ENCODE results near the gene GLDC.
A peak's percentile ranks its signal among the peaks of the same experiment; 100 is the strongest.
"Not testable (repeated sequence)": the region's sequence is repeated elsewhere in the genome, so short reads cannot be mapped to it uniquely, and the experiment has no call there.

The GLDC gene

GRCh38 chr9:6645355-6646292 is at the start of gene GLDC:
TSS of gene GLDC (minus strand) at chr9:6645729. CDS start at chr9:6645499, 230 bp downstream.
- no peak for DNase-seq

DNA sequence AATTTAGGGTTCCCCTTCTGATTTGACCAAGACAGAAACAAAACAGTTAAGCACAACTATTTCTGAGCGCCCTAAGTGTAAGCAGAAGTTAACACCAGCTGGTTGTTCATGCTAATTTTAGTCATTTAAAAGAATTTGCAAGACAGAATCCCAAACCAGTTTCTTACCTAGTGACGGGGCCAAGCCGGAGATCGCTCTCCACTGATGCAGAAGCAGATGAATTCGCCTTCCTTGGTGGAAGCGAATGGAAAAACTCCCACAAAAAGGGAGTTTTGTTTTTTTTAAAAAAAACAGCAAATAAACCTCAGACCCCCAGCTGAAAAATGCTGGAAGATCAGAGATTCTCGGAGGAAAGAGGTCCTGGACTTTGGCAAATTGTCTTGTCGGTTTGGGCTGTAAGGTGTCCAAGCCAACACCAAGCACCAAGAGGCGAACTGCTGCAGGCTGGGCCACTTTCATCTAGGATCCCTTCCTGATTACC is 47.4 kb upstream of the GLDC start:
- DNase-seq = no peak

DNA sequence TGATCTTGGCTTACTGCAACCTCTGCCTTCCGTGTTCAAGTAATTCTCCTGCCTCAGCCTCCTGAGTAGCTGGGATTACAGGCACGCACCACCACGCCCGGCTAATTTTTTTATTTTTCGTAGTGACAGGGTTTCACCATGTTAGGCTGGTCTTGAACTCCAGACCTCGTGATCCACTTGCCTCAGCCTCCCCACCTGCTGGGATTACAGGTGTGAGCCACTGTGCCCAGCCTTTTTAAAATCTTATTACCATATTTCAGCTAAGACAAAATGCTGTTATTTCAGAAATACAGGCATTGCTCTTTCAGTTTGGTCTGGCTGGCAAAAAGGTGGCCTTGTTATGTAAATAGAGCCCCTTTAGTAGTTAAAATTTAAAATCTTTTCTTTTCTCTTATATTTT is 46.9 kb upstream of the GLDC start:
- no peak for DNase-seq

- not testable (repeated sequence) for DNase-seq
Observed at GRCh38 chr9:6690675-6691070, 45.1 kb upstream of the GLDC start.

DNA sequence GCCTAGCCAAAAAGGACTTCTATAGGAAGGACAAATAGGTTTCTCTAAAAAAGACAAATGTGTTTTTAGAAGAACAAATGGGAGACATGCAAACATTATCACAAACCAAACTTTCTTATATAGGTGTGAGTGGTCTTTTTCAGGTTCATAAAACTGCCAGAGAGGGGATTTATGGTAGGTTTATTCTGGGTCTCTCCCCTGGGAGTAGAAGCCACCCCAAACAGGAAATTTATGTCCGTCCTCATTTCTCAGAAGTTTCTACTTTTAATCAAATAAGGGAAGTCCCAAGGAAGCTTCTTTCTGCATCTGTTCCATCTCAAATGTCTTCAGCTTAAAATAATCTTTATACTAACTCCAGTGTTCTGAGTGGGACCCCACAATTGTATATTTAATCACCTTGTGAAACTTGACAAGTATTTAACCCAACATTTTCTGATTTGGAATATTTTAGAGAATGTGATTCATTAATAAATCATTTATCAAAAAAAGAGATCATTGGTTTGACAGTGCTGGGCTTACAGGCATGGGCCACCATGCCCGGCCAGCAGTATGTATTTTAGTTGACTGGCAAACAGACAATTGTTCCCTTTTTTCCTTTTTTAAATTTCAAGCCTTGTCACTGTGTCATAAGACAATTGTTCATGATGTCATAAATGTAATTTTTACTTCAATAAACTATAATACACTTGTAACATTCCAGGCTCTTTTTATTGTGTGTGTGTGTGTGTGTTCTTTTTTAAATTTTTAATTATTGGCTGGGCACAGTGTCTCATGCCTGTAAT is 44.6 kb upstream of the GLDC start:
- DNase-seq = peak; percentile 39

DNA sequence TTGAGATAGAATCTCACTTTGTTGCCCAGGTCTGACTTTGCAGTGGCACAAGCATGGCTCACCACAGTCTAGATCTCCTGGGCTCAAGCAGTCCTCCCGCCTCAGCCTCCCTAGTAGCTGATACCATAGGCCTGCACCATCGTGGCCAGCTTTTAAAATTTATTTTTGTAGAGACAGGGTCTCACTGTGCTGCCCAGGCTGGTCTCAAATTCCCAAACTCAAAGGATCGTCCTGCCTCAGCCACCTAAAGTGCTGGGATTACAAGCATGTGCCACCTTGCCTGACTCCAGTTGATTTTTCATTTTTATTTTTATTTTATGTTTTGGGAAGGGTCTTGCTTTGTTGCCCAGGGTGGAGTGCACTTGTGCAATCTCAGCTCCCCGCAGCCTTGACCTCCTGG is 41.7 kb upstream of the GLDC start:
- DNase-seq = no peak

- DNase-seq = peak; percentile 12
Observed at GRCh38 chr9:6686396-6686795, 40.9 kb upstream of the GLDC start.

DNA sequence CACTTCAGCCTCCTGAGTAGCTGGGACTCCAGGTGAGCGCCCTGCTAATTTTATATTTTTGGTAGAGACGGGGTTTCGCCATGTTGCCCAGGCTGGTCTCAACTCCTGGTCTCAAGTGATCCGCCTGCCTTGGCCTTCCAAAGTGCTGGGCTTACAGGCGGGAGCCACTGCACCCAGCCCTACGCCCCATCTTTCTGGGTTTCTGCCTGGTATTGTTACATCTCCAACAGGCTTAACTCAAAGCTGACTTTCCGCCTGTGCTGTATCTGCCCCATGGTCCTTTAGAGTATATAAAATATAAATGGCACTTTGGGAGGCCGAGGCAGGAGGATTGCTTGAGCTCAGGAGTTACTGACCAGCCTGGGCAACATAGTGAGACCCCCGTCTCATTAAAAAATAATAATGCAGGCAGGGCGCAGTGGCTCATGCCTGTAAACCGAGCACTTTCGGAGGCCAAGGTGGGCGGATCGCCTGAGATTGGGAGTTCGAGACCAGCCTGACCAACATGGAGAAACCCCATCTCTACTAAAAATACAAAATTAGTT is 36.5 kb upstream of the GLDC start:
- no peak for DNase-seq

DNA sequence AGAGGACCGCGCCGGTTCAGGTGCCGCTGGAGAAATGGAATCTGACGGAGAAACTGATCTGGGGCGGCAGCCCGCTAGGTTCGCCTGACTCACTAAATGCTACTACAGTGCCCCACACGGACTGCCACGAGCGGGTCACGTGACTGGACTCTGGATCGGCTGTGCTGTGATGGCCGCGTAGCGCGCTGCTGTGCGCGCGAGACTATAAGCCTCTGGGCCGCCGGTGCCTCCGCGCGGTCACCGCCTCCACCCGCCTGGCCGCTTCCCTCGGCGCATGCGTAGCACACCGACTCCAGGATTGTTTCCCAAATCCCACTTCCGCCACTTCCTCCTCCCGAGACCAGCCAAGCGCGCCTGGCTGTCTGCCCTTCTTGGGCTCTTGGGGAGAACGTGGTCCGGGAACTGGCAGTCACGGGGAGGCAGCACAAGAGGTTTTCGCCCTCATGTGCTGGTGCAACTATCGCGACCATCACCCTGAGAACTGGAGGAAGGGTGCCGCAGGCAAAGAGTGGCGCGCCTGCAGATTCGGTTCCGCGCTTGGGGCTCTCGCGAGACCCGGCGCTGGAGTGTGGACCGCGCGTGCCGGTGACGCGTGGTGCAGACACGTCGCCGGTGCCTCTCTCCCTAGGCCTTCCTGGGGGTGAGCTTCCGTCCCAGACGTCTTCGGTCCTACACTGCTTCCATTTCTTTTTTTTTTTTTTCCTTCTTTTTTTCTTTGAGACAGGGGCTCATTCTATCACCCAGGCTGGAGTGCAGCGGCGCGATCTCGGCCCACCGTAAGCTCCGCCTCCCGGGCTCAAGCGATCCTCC is 35.8 kb upstream of the GLDC start:
- peak; percentile 98 for DNase-seq

DNA sequence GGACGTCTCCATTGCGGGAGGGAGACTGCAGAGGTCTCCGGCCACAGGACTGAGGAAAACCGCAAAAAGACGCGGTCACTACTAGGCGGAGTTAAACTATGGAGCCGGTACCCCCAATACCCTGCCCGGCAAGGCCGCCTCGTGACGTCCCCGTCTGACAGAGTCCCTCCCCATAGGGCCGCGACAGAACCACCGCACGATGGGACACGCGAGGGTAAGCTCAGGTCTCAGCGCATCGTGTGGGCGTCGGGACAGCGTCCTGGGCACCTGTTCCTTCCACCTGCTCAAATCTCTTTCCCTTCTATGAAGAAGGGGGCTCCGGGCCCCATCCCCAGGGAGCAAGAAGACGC is 35.2 kb upstream of the GLDC start:
- DNase-seq = peak; percentile 69

- no peak for DNase-seq
Observed at GRCh38 chr9:6677803-6678202, 32.3 kb upstream of the GLDC start.

GRCh38 chr9:6676254-6676921 is 30.9 kb upstream of the GLDC start:
- no peak for DNase-seq

- DNase-seq = no peak
Observed at GRCh38 chr9:6675268-6675667, 29.7 kb upstream of the GLDC start.

DNA sequence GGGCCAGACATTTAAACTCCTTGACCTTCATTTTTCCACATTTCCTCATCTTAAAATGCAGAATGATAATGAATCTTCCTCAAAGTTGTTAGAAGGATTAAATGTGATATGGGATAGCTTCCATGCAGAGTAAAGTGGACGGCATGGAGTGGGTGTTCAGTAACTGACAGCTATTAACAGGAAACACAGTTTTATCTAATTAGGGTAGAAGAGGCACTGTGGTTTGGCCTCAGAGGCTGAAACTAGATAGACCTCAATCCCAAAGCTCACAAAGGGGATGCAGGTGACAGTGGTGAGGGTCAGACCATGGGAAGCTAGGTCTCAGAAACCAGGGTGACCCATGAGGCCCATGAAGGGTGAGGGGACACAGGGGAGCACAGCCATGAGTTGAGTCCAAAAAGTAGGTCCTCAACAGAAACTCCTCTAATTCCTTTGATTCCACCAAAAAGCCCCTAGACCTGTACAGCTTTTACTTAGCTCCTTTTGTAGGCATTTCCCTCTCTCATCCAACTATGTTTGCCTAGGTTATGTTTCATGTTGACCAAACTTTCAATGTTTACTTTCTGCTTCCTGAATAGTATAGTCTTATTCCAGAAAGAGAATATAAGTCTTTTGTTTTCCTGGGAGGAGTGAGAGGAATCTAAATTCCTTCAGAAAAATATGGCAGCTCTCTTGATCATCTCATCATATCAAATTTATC is 27.9 kb upstream of the GLDC start:
- DNase-seq = no peak

GRCh38 chr9:6672118-6672517 is 26.6 kb upstream of the GLDC start:
- DNase-seq = no peak

GRCh38 chr9:6671416-6671815 is 25.9 kb upstream of the GLDC start:
- no peak for DNase-seq

- no peak for DNase-seq
Observed at GRCh38 chr9:6669881-6670280, 24.4 kb upstream of the GLDC start.

- peak; percentile 33 for DNase-seq
Observed at GRCh38 chr9:6667633-6668280, 22.2 kb upstream of the GLDC start.

- DNase-seq = no peak
Observed at GRCh38 chr9:6667080-6667479, 21.6 kb upstream of the GLDC start.

- DNase-seq = no peak
Observed at GRCh38 chr9:6665628-6666027, 20.1 kb upstream of the GLDC start.

- no peak for DNase-seq
Observed at GRCh38 chr9:6664204-6664680, 18.7 kb upstream of the GLDC start.
